Naive thymus-derived CD4-positive, alpha-beta T cell (primary cell): Measurements from ENCODE around the gene DCT. TPM values are rescaled to one million over a fixed set of nuclear protein-coding genes. Genes with fewer than 3 reads are reported as not detected.

Experiments
- ATAC-seq: fragments of 150-1000 bp; cut with Tn5 transposase; 2 replicates; pipeline ENCODE4 v1.10.0; 2021; ENCODE audit warnings: mild to moderate bottlenecking, moderate library complexity
- CTCF ChIA-PET: fragments of 350-600 bp; sonication (Branson Sonifier 250); formaldehyde crosslinking; loops from one replicate; lab custom pipeline; 2021; ENCODE audit warnings: antibody characterized with exemption; lab: Charles Lee
- POLR2A ChIA-PET: fragments of 350-600 bp; sonication (Branson Sonifier 250); formaldehyde crosslinking; loops from one replicate; lab custom pipeline; 2021; ENCODE audit warnings: antibody characterized with exemption, inconsistent platforms; lab: Charles Lee
- DNase-seq, 9 donors: peaks; one replicate each; pipeline versions ENCODE4 v3.0.0 to v3.0.0-alpha.2; 2020 to 2022; ENCODE audit warnings: mixed read lengths in 1 of 9
- H3K27ac ChIP-seq: one replicate; pipeline ENCODE4 v1.7.0; 2013; ENCODE audit warnings: mild to moderate bottlenecking, low read depth, low read length, moderate library complexity
- H3K27me3 ChIP-seq, 2 donors: one replicate each; pipeline ENCODE4 v1.7.0; 2013; ENCODE audit warnings: low read length in 2 of 2, mild to moderate bottlenecking in 2 of 2, moderate library complexity in 2 of 2; ENCODE audit not compliant: control insufficient read depth in 2 of 2, insufficient read depth in 2 of 2
- H3K36me3 ChIP-seq, 3 experiments: 1 replicate in 2 of 3; 2 replicates in 1 of 3; pipeline ENCODE4 v1.7.0; 2013; ENCODE audit warnings: low read length in 3 of 3, mild to moderate bottlenecking in 3 of 3, moderate library complexity in 1 of 3; ENCODE audit not compliant: insufficient read depth in 3 of 3, control insufficient read depth in 2 of 3
- H3K4me1 ChIP-seq, 2 donors: one replicate each; pipeline ENCODE4 v1.7.0; 2013; ENCODE audit warnings: low read length in 2 of 2, mild to moderate bottlenecking in 2 of 2, moderate library complexity in 1 of 2; ENCODE audit not compliant: control insufficient read depth in 2 of 2, insufficient read depth in 2 of 2
- H3K4me3 ChIP-seq: 2 replicates; pipeline ENCODE4 v1.7.0; 2013; ENCODE audit warnings: mild to moderate bottlenecking, low read length
- H3K9me3 ChIP-seq, 3 experiments: 1 replicate in 2 of 3; 2 replicates in 1 of 3; pipeline ENCODE4 v1.7.0; 2013; ENCODE audit warnings: low read length in 3 of 3; ENCODE audit not compliant: control insufficient read depth in 2 of 3
- H3K27ac Mint-ChIP-seq, 9 donors: one replicate each; pipeline ENCODE4 v1.8.0; 2020 to 2022; ENCODE audit warnings: mixed read lengths in 9 of 9, mild to moderate bottlenecking in 8 of 9, moderate library complexity in 5 of 9, inconsistent platforms in 2 of 9
- H3K27me3 Mint-ChIP-seq, 5 donors: one replicate each; pipeline ENCODE4 v1.8.0; 2021 to 2022; ENCODE audit warnings: mixed read lengths in 5 of 5, mild to moderate bottlenecking in 1 of 5
- H3K36me3 Mint-ChIP-seq, 5 donors: one replicate each; pipeline ENCODE4 v1.8.0; 2020 to 2022; ENCODE audit warnings: mixed read lengths in 5 of 5, mild to moderate bottlenecking in 3 of 5, inconsistent platforms in 1 of 5
- H3K4me1 Mint-ChIP-seq, 7 donors: one replicate each; pipeline ENCODE4 v1.8.0; 2020 to 2022; ENCODE audit warnings: mixed read lengths in 7 of 7, mild to moderate bottlenecking in 3 of 7, inconsistent platforms in 1 of 7
- H3K4me3 Mint-ChIP-seq, 10 donors: one replicate each; pipeline ENCODE4 v1.8.0; 2020 to 2022; ENCODE audit warnings: mild to moderate bottlenecking in 10 of 10, mixed read lengths in 10 of 10, moderate library complexity in 6 of 10, inconsistent platforms in 2 of 10
- H3K9me3 Mint-ChIP-seq, 11 donors: one replicate each; pipeline ENCODE4 v1.8.0; 2020 to 2022; ENCODE audit warnings: mixed read lengths in 11 of 11, mild to moderate bottlenecking in 4 of 11, inconsistent platforms in 1 of 11, moderate library complexity in 1 of 11
- intact Hi-C, 2 donors: fragments of 100-400 bp; cut with micrococcal nuclease; formaldehyde crosslinking; loops; one replicate each; pipeline ENCODE4 v1.15.1; 2023
- polyA plus RNA-seq, 2 donors: library from polyadenylated mRNA; unstranded; fragments of 300-500 nt; fragmentation: Illumina TruSeq; gene quantifications; one replicate each; pipeline ENCODE4 v1.2.3, GENCODE V29; 2021
- total RNA-seq, 6 experiments: library from RNA in 5 of 6; stranded (reverse) in 5 of 6; gene quantifications; 1 replicate in 5 of 6; 2 replicates in 1 of 6; pipeline ENCODE4 v1.2.3 and lab custom pipeline; 2021 to 2026

DCT gene
- total and polyA plus RNA-seq, 7 experiments from 2014 or later = 0.19 to 1.9 (median 0.68) TPM; not detected in 1

GRCh38 chr13:94494026-94494425 is 14.5 kb upstream of the DCT start:
- intact Hi-C loops = no loop called here
- Mint-ChIP-seq H3K36me3 (peaks cover 0 to 8% (median 0%) of the 10 kb centered on the region in 5 donors), H3K27ac (no peak overlapping the region), H3K4me3 (no peak overlapping the region), H3K4me1 (no peaks in the 10 kb centered on the region), H3K27me3 (no peaks in the 10 kb centered on the region), H3K9me3 (peaks cover 0 to 9% (median 0%) of the 10 kb centered on the region in 11 donors)
- ATAC-seq (no peak), DNase-seq (no peak)
- no peaks in the 10 kb centered on the region for H3K4me1 ChIP-seq
- H3K36me3 ChIP-seq = no peaks in the 10 kb centered on the region
- H3K4me3 ChIP-seq = no peak overlapping the region
- ChIA-PET POLR2A (interaction anchor here (0.7 to 1.6 kb wide), 2 partner anchors 55 to 884 kb away, joined by 3 to 4 read pairs; no protein-coding TSS in a partner anchor), CTCF (no interaction called here)
- H3K27me3 ChIP-seq = no peaks in the 10 kb centered on the region
- H3K9me3 ChIP-seq = no peaks in the 10 kb centered on the region
- H3K27ac ChIP-seq = no peak overlapping the region

- no peak for DNase-seq
- no peak overlapping the region for H3K4me3 Mint-ChIP-seq
- peaks cover 0 to 5% (median 0%) of the 10 kb centered on the region in 5 donors for H3K27me3 Mint-ChIP-seq
- H3K36me3 ChIP-seq = no peaks in the 10 kb centered on the region
- no peaks in the 10 kb centered on the region for H3K9me3 Mint-ChIP-seq
- ChIA-PET POLR2A (no interaction called here), CTCF (no interaction called here)
- H3K4me1 Mint-ChIP-seq = no peaks in the 10 kb centered on the region
- H3K27ac Mint-ChIP-seq = no peak overlapping the region
- no peaks in the 10 kb centered on the region for H3K36me3 Mint-ChIP-seq
- no peak overlapping the region for H3K27ac ChIP-seq
- intact Hi-C loops = no loop called here
- no peaks in the 10 kb centered on the region for H3K27me3 ChIP-seq
- H3K4me3 ChIP-seq = no peak overlapping the region
- ATAC-seq = no peak
- no peaks in the 10 kb centered on the region for H3K4me1 ChIP-seq
- no peaks in the 10 kb centered on the region for H3K9me3 ChIP-seq
Measured at GRCh38 chr13:94487043-94487442, 7.6 kb upstream of the DCT start.

- no peak overlapping the region for H3K4me3 Mint-ChIP-seq
- H3K4me3 ChIP-seq = no peak overlapping the region
- no peaks in the 10 kb centered on the region for H3K36me3 ChIP-seq
- intact Hi-C loops = no loop called here
- H3K27me3 ChIP-seq = no peaks in the 10 kb centered on the region
- no peak overlapping the region for H3K27ac ChIP-seq
- peaks cover 0 to 5% (median 0%) of the 10 kb centered on the region in 5 donors for H3K27me3 Mint-ChIP-seq
- no peak overlapping the region for H3K27ac Mint-ChIP-seq
- POLR2A ChIA-PET = no interaction called here
- H3K9me3 Mint-ChIP-seq = peaks cover 0 to 2% (median 0%) of the 10 kb centered on the region in 11 donors
- H3K4me1 ChIP-seq = no peaks in the 10 kb centered on the region
- H3K4me1 Mint-ChIP-seq = peaks cover 0 to 2% (median 0%) of the 10 kb centered on the region in 7 donors
- CTCF ChIA-PET = no interaction called here
- DNase-seq = no peak
- H3K36me3 Mint-ChIP-seq = no peaks in the 10 kb centered on the region
- ATAC-seq = no peak
- H3K9me3 ChIP-seq = no peaks in the 10 kb centered on the region
Measured at GRCh38 chr13:94483970-94484369, 4.5 kb upstream of the DCT start.

- ChIA-PET CTCF (no interaction called here), POLR2A (no interaction called here)
- Mint-ChIP-seq H3K9me3 (peaks cover 0 to 3% (median 0%) of the 10 kb centered on the region in 11 donors), H3K36me3 (no peaks in the 10 kb centered on the region), H3K4me3 (no peak overlapping the region), H3K27ac (no peak overlapping the region), H3K27me3 (peaks cover 0 to 3% (median 0%) of the 10 kb centered on the region in 5 donors), H3K4me1 (peaks cover 0 to 2% (median 0%) of the 10 kb centered on the region in 7 donors)
- intact Hi-C loops = no loop called here
- ATAC-seq = no peak
- H3K9me3 ChIP-seq = no peaks in the 10 kb centered on the region
- DNase-seq = no peak
- no peaks in the 10 kb centered on the region for H3K27me3 ChIP-seq
- H3K4me3 ChIP-seq = no peak overlapping the region
- H3K4me1 ChIP-seq = no peaks in the 10 kb centered on the region
- no peak overlapping the region for H3K27ac ChIP-seq
- no peaks in the 10 kb centered on the region for H3K36me3 ChIP-seq
Measured at GRCh38 chr13:94481941-94482340, 2.5 kb upstream of the DCT start.

- H3K36me3 Mint-ChIP-seq = no peaks in the 10 kb centered on the region
- Histone ChIP-seq H3K36me3 (no peaks in the 10 kb centered on the region), H3K27me3 (no peaks in the 10 kb centered on the region), H3K9me3 (no peaks in the 10 kb centered on the region), H3K27ac (no peak overlapping the region), H3K4me3 (no peak overlapping the region), H3K4me1 (no peaks in the 10 kb centered on the region)
- no peak overlapping the region for H3K4me3 Mint-ChIP-seq
- H3K4me1 Mint-ChIP-seq = peaks cover 0 to 2% (median 0%) of the 10 kb centered on the region in 7 donors
- H3K27ac Mint-ChIP-seq = no peak overlapping the region
- H3K27me3 Mint-ChIP-seq = peaks cover 0 to 3% (median 0%) of the 10 kb centered on the region in 5 donors
- H3K9me3 Mint-ChIP-seq = peaks cover 0 to 3% (median 0%) of the 10 kb centered on the region in 11 donors
- no peak for DNase-seq
- intact Hi-C loops = no loop called here
- ATAC-seq = peak; percentile 46
- CTCF ChIA-PET = no interaction called here
- POLR2A ChIA-PET = no interaction called here
Measured at GRCh38 chr13:94480672-94481145, 1.2 kb upstream of the DCT start.

DNA sequence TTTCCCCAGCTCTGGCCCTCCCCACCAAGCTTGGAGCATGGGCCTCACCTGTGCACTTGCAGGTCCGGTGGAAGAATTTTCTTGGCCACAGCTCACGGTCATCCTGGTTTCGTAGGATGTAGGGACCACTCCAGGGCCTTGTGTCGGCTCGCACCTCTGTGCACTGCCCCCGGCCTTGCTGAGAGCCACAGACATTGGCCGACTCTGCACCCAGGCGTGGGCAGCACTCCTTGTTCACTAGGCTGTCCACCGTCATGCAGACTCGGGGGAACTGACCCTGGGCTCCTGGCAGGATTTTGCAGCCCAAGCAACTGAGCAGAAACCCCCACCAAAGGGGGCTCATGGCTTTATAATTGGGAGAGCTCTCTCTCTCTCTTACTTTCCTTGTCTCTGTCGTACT is 569 bp downstream of the DCT start:
- no peaks in the 10 kb centered on the region for H3K36me3 ChIP-seq
- Mint-ChIP-seq H3K9me3 (peaks cover 0 to 3% (median 0%) of the 10 kb centered on the region in 11 donors), H3K4me3 (no peak overlapping the region), H3K4me1 (peaks cover 0 to 2% (median 0%) of the 10 kb centered on the region in 7 donors), H3K36me3 (no peaks in the 10 kb centered on the region), H3K27ac (no peak overlapping the region), H3K27me3 (peaks cover 0 to 2% (median 0%) of the 10 kb centered on the region in 5 donors)
- no peak for ATAC-seq
- H3K27ac ChIP-seq = no peak overlapping the region
- no peaks in the 10 kb centered on the region for H3K4me1 ChIP-seq
- H3K9me3 ChIP-seq = no peaks in the 10 kb centered on the region
- DNase-seq = no peak
- H3K27me3 ChIP-seq = no peaks in the 10 kb centered on the region
- H3K4me3 ChIP-seq = no peak overlapping the region
- ChIA-PET CTCF (no interaction called here), POLR2A (no interaction called here)
- intact Hi-C loops = no loop called here

- H3K4me1 ChIP-seq = no peaks in the 10 kb centered on the region
- ChIA-PET CTCF (interaction anchor here (1.3 kb wide), 1 partner anchor 35 kb away, joined by 3 read pairs; no protein-coding TSS in a partner anchor), POLR2A (no interaction called here)
- H3K4me3 Mint-ChIP-seq = no peak overlapping the region
- DNase-seq (no peak), ATAC-seq (no peak)
- H3K27ac ChIP-seq = no peak overlapping the region
- no peak overlapping the region for H3K27ac Mint-ChIP-seq
- no peak overlapping the region for H3K4me3 ChIP-seq
- no peaks in the 10 kb centered on the region for H3K27me3 ChIP-seq
- H3K9me3 Mint-ChIP-seq = peaks cover 0 to 4% (median 0%) of the 10 kb centered on the region in 11 donors
- H3K4me1 Mint-ChIP-seq = no peaks in the 10 kb centered on the region
- intact Hi-C loops = no loop called here
- H3K36me3 ChIP-seq = no peaks in the 10 kb centered on the region
- peaks cover 0 to 3% (median 0%) of the 10 kb centered on the region in 5 donors for H3K36me3 Mint-ChIP-seq
- no peaks in the 10 kb centered on the region for H3K9me3 ChIP-seq
- H3K27me3 Mint-ChIP-seq = peaks cover 0 to 9% (median 0%) of the 10 kb centered on the region in 5 donors
Measured at GRCh38 chr13:94470126-94470525, 9.4 kb downstream of the DCT start.
